NCI-H748 treated with DMSO at 0.1 percent for 48 hours (cell line): Measurements from ENCODE around the gene APOA5.
A peak's percentile ranks its signal among the peaks of the same experiment; 100 is the strongest.

Source experiments
- DNase-seq: peaks from one replicate; lab custom pipeline; 2025; lab: John Stamatoyannopoulos, UW

APOA5 gene

GRCh38 chr11:116797816-116798215, 6.1 kb upstream of the APOA5 start:
- DNase-seq, result no peak

DNA sequence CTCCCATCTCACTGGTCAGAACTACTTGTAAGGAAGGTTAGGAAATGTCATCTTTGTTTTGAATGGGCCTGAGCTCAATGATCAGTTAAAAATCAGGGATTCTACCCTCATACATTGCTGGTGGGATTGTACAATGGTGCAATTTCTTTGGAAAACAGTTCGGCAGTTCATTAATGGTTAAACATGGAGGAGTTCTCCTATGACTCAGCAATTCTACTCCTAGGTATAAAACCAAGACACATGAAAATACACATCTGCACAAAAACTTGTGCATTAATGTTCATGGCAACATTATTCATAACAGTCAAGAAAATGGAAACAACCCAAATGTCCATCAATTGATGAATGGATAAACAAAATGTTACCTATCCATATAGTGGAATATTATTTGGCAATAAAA, 4.9 kb upstream of the APOA5 start:
- no peak for DNase-seq

DNA sequence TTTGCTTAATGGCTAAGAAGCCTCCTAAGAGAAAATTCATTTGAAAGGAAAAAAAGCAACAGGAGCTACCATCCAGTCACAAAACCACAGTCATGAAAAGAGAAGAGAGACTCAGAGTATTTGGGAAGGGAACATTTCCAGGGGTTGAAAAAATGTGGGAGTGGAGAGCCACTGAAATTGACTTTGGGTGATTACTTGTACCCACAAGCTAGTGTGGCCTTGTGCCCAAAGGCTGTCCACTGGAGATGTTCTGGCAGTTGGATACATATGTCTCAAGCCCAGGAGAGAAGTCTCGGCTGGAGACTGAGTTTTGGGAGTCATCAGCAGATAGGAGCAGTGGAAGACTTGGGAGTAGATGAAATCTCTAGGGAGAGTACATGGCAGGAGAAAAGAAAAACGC, 3.2 kb upstream of the APOA5 start:
- no peak for DNase-seq

- DNase-seq, result no peak
Measured at GRCh38 chr11:116793772-116794097, 2.1 kb upstream of the APOA5 start.

DNA sequence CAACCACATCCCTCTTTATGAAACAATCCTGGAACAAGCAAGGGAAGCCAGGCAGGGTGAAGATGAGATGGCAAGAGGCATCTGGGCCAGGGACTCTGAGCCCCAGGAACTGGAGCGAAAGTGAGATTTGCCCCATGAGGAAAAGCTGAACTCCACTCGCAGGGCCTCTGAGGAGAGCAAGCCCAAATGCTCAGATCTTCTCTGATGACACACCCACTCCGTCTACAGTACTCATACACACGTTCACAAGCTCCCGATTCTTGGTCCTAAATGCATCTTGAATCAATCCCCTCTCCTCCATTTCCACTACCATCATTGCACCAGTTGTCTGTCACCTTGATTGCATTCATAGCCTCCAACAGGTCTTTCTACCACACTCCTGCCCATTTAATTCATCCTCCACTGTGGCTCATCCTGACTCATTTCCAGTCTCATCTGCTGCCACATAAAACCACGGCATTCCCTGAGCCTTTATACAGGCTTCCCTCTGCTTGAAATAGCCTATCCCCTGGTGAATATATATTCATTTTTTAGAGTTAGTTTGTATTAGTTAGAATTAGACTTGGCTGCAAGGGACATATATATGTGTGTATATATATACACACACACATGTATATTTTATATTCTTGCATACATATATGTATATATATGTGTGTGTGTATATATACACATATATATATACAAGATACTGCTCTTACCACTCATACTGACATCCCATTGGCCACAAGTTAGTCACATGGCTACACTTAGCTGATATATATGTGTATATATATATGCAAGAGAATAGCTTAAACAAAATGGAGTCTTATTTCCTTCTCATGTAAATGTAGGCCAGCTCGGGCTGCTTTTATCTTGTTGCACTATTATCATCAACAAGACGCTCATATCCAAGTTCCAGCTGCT, 1.4 kb upstream of the APOA5 start:
- no peak for DNase-seq

GRCh38 chr11:116792144-116792868, 627 bp upstream of the APOA5 start:
- no peak for DNase-seq

DNA sequence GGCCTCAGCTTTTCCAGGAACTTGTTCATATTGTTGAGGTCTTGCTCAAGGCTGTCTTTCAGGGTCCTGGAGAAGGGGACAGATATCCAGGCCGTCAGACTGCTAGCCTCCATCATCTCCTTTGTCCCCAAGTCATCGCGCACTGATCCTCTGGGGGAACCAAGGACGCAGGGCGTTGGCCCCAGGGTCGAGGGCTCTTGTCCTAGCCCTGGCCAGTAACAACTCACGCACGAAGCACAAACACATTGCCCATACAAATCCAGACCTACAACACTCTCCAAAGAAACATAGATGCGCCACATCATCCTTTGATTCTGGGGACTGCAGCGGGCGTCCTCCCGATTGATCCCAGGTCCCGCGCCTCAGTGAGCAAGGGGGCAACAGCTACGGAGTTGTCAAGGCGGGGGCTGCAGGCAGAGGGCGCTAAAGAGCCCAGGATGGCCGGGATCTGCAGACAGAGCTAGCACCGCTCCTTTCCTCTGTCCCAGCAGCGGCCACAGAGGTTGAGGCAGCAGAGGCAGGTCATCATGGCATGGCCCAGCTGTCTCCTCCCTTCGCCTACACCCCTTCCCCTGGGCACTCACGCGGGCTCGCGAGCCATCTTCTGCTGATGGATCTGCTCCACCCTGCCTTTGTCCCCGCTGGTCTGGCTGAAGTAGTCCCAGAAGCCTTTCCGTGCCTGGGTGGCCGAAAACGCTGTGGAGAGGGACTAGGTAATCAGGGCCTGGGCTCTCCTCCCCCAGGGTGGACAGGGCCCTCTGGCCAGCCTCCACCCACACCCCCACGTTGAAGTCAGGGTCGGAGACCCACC, 472 bp downstream of the APOA5 start:
- DNase-seq, result peak; percentile 19

GRCh38 chr11:116790167-116791001, 1.3 kb downstream of the APOA5 start:
- DNase-seq, result no peak

GRCh38 chr11:116788975-116789374, 2.7 kb downstream of the APOA5 start:
- no peak for DNase-seq

- no peak for DNase-seq
Measured at GRCh38 chr11:116788534-116788933, 3.1 kb downstream of the APOA5 start.

GRCh38 chr11:116787786-116788486, 3.7 kb downstream of the APOA5 start, which contains the start of gene ZPR1:
Gene ZPR1, minus strand, starts transcription at chr11:116788023. Its CDS starts 33 bp downstream, at chr11:116787990.
- peak; percentile 6 for DNase-seq

DNA sequence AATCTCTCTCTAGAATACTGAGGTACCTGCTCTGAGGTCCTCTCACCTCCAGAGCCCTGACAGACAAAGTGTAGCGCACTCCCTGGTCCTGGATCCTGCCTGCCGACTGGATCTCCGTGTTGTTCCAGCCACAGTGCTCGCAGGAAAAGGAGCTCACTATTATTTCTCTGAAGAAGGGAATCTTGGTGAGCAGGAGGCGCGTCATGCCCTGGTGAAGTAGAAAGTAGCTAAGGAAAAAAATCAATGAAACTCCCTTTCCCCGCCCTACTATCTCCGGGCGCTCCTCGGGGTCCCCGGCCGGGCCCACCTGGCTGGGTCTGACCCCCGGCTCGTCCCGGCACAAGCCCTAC, 4.3 kb downstream of the APOA5 start:
- no peak for DNase-seq

DNA sequence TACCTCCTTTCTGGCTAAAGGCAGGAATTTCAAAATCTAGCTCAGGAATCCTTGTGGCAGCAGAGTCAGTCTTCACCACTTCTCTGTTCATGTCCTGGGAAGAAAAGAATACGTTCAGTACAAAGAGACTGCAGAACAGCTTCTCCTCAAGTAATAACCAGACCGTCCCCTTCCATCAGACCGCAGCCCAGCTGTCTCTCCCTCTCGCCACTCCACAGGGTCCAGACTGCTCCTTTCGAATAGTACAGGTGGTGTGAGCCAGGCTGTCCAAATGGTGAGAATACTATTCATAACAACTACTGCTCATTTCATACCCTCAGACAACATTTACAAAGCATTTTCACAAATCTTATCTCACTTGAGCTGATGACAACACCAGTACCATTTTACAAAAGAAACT, 4.7 kb downstream of the APOA5 start:
- DNase-seq, result no peak

GRCh38 chr11:116786326-116786725, 5.4 kb downstream of the APOA5 start:
- no peak for DNase-seq

GRCh38 chr11:116782728-116783127, 9.0 kb downstream of the APOA5 start:
- DNase-seq, result no peak

DNA sequence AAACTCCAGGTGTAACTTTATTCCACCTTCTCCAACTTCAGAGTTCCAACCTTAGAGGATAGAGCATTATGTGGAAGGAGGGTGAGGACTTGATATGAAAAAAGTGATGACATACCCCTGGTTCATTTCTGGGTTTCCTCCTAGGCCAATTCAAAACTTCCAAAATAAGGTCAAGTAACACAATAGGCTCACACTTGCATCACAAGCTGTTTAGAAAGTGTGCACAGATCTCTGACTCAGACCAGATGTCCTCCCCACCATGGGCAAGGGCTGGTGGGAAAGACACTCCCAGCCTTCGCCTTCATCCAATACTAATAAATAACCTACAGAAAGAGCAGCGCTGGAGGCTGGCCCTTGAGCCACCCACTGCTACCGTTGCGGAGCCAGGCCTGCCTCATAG, 13.1 kb downstream of the APOA5 start:
- DNase-seq, result no peak

- no peak for DNase-seq
Measured at GRCh38 chr11:116777056-116777455, 14.6 kb downstream of the APOA5 start.

DNA sequence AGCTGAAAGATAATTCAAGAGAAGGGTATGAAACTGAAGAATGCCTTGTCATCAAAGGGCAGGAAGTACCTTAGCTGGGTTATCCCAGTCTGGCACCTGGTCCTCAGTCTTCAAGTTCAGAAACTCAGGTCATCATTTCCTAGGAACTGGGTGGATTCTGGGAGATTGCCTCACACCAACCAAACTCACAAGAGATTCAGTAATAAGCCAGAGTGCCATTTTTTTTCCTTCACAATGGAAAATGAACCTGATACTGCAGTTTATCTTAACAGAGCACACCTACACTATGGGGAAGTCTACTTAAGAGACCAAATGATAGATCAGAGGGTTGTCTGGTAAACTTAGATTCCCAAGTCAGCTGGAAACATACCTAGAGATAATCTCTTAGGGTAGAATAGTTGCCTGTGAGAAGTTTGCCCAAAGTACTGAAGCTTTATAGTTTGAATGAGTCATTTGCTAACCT, 15.1 kb downstream of the APOA5 start:
- no peak for DNase-seq

GRCh38 chr11:116775975-116776374, 15.7 kb downstream of the APOA5 start:
- no peak for DNase-seq

DNA sequence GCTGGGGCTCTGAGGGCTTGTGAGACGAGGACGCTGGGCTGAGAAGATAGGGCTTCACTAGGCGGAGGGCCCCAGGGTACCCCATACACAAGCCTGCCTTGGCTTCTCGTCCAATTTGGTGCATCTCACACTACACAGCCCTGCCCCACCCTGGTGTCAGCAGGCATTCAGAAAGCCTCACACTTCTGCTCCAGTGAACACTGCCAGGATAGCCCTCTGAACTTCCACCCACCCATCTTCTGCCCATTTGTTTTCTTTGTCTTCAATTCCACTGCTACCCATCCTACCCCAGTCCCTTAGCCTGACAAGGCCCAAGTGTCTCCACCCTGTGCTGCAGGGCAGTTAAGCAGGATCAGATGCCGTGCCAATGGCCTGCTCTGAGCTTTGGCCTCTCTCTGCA, 17.0 kb downstream of the APOA5 start:
- DNase-seq, result no peak
